ENCODE data around the gene EIF3M.

- TF ChIP-seq HDAC6 (IDR thresholded peaks at IDR 0.05; ENCODE audit: low read depth, low read length) (no peak), EZH2 (IDR thresholded peaks at IDR 0.05; ENCODE audit: low read depth, low read length, severe bottlenecking) (no peak), PHF8 (conservative IDR thresholded peaks at IDR 0.05; ENCODE audit: low read depth, low read length) (no peak), CTCF (IDR thresholded peaks at IDR 0.05; ENCODE audit: control extremely low read depth in 1 of 3, insufficient read depth in 1 of 3, low read depth in 1 of 3, low read length in 3 of 3) (no peak), GABPA (IDR thresholded peaks at IDR 0.05; ENCODE audit: borderline replicate concordance, insufficient read depth, low read length) (no peak), RFX5 (IDR thresholded peaks at IDR 0.05; ENCODE audit: borderline replicate concordance, low read depth, low read length) (no peak), RXRA (IDR thresholded peaks at IDR 0.05; ENCODE audit: insufficient read depth, low read depth, low read length) (no peak), MAFK (IDR thresholded peaks at IDR 0.05; ENCODE audit: low read depth, low read length) (no peak), SUZ12 (IDR thresholded peaks at IDR 0.05; ENCODE audit: low read length) (no peak)
These were observed 7.2 kb upstream of the EIF3M start for GRCh38 chr11:32576456-32576855.

Data from H1 (cell line).